Measurements from ENCODE around the gene SLC17A1. TPM values are rescaled to one million over a fixed set of nuclear protein-coding genes. Genes with fewer than 3 reads are reported as not detected.

SLC17A1 gene
- total and polyA plus RNA-seq, 2 of the 13 experiments (the other 11 are each of a cell fraction or from before 2014, with no cell fraction given) = 0.09 to 2.1 TPM

GRCh38 chr6:25880601-25881000 lies 48.7 kb upstream of the SLC17A1 start:
- no peak for FAIRE-seq
- no TSS peak for BruUV-seq (replicated peaks)
- no peak overlapping the region for H3K9ac ChIP-seq (ENCODE audit: insufficient read depth, low read depth, low read length)
- TF ChIP-seq ZNF138 (CRISPR knock-in tag; IDR thresholded peaks at IDR 0.05; ENCODE audit: low read depth) = no peak
- no peak for TF ChIP-seq ZNF530 (CRISPR knock-in tag; IDR thresholded peaks at IDR 0.05; ENCODE audit: low read depth)
- TF ChIP-seq HNF4A (CRISPR knock-in tag; IDR thresholded peaks at IDR 0.05) = peak; percentile 69
- TF ChIP-seq MXD1 (CRISPR knock-in tag; IDR thresholded peaks at IDR 0.05) = no peak
- no peak for TF ChIP-seq NR0B2 (CRISPR knock-in tag; IDR thresholded peaks at IDR 0.05)
- TF ChIP-seq POGZ (CRISPR knock-in tag; IDR thresholded peaks at IDR 0.05) = peak; percentile 51; the same call in 1 of the 2 replicates
- peak; percentile 39; the same call in 1 of the 2 replicates for TF ChIP-seq ARID5B (CRISPR knock-in tag; IDR thresholded peaks at IDR 0.05)
- no peak for TF ChIP-seq RBFOX2 (IDR thresholded peaks at IDR 0.05; ENCODE audit: low read depth, low read length)
- TF ChIP-seq NFIC (IDR thresholded peaks at IDR 0.05; ENCODE audit: low read length) = peak; percentile 32; the same call in 1 of the 2 replicates
- TF ChIP-seq ZNF24 (IDR thresholded peaks at IDR 0.05) = no peak
- no peak for TF ChIP-seq FOSL2 (CRISPR knock-in tag; IDR thresholded peaks at IDR 0.05)
- TF ChIP-seq HNF4G (IDR thresholded peaks at IDR 0.05; ENCODE audit: borderline replicate concordance, low read depth, low read length) = peak; percentile 72
- no peak for TF ChIP-seq HNF4G (CRISPR knock-in tag; IDR thresholded peaks at IDR 0.05; ENCODE audit: borderline replicate concordance, low read depth)
- TF ChIP-seq RARA (CRISPR knock-in tag; IDR thresholded peaks at IDR 0.05) = 0 out of 2 replicates have a peak, but pooled peaks have one; percentile 9
- TF ChIP-seq PAXIP1 (CRISPR knock-in tag; conservative IDR thresholded peaks at IDR 0.05) = 0 out of 2 replicates have a peak, but pooled peaks have one; percentile 20
- TF ChIP-seq HOMEZ (CRISPR knock-in tag; IDR thresholded peaks at IDR 0.05; ENCODE audit: low read depth) = peak; percentile 30; the same call in 1 of the 2 replicates
- intact Hi-C loops (cut with micrococcal nuclease; ENCODE audit: unreplicated experiment) = no loop called here
- no peaks in the 10 kb centered on the region for H3K36me3 ChIP-seq (replicated peaks in 1 of 2; ENCODE audit: control insufficient read depth in 1 of 2, insufficient read depth in 2 of 2, low read length in 2 of 2)
- peaks cover 32% of the 10 kb centered on the region for H3K4me1 ChIP-seq (ENCODE audit: insufficient read depth, low read length)
- H2AFZ ChIP-seq (ENCODE audit: low read length) = no peak overlapping the region
- H3K79me2 ChIP-seq (ENCODE audit: insufficient read depth, low read length) = no peaks in the 10 kb centered on the region
- no peak overlapping the region for H3K4me2 ChIP-seq (ENCODE audit: low read depth, low read length)
- no peak overlapping the region for H3K27ac ChIP-seq (ENCODE audit: extremely low read length, insufficient read depth, low read length)
- WGBS (ENCODE audit: low lambda C conversion rate) = 42% methylated on average over 4 of the region's 4 CpGs
- H4K20me1 ChIP-seq (ENCODE audit: insufficient read depth, low read length) = no peaks in the 10 kb centered on the region
- POLR2A ChIA-PET = no interaction called here
- in situ Hi-C loops (cut with HindIII; ENCODE audit: extremely low pct_ligation_motif_present, low pct_unique_long_range_greater_than_20kb) = loop anchor here (5.0 to 25.0 kb wide), 2 partner anchors 163 to 618 kb away; no protein-coding TSS in a partner anchor
- no peak for DNase-seq (ENCODE audit: low spot score)
- H3K9me3 ChIP-seq (ENCODE audit: low read length) = no peaks in the 10 kb centered on the region
- H3K27me3 ChIP-seq (ENCODE audit: control insufficient read depth in 1 of 2, insufficient read depth in 2 of 2, low read length in 2 of 2) = no peaks in the 10 kb centered on the region
- H3K4me3 ChIP-seq (replicated peaks in 1 of 3; ENCODE audit: insufficient read depth in 1 of 3, low read depth in 2 of 3, low read length in 3 of 3) = no peak overlapping the region
- ATAC-seq = peak; percentile 50; the same call in 1 of the 3 replicates
- CTCF ChIA-PET (ENCODE audit: low intra/inter-chr PET ratio, low total read pairs) = no interaction called here

Measured in HepG2 (cell line).